CD8-positive, alpha-beta memory T cell (primary cell): ENCODE measurements around the gene GNGT2. TPM values are rescaled to one million over a fixed set of nuclear protein-coding genes. Genes with fewer than 3 reads are reported as not detected.

Experiments used
- CTCF ChIA-PET: fragments of 350-600 bp; sonication (Branson Sonifier 250); formaldehyde crosslinking; loops from one replicate; lab custom pipeline; 2021; ENCODE audit warnings: antibody characterized with exemption; lab: Charles Lee
- POLR2A ChIA-PET: fragments of 350-600 bp; sonication (Branson Sonifier 250); formaldehyde crosslinking; loops from one replicate; lab custom pipeline; 2021; ENCODE audit warnings: antibody characterized with exemption; lab: Charles Lee
- DNase-seq, 5 donors: peaks; one replicate each; pipeline versions ENCODE4 v3.0.0 to v3.0.0-alpha.2; 2020 to 2022; ENCODE audit warnings: mixed read lengths in 1 of 5
- H3K27ac ChIP-seq: one replicate; pipeline ENCODE4 v1.7.0; 2013; ENCODE audit warnings: low read depth, mild to moderate bottlenecking, low read length, moderate library complexity
- H3K27me3 ChIP-seq: 2 replicates; pipeline ENCODE4 v1.7.0; 2013; ENCODE audit warnings: low read length, mild to moderate bottlenecking; ENCODE audit not compliant: insufficient read depth, poor library complexity, severe bottlenecking
- H3K36me3 ChIP-seq: 2 replicates; pipeline ENCODE4 v1.7.0; 2013; ENCODE audit warnings: mild to moderate bottlenecking, low read length, moderate library complexity; ENCODE audit not compliant: insufficient read depth
- H3K4me1 ChIP-seq: 2 replicates; pipeline ENCODE4 v1.7.0; 2013; ENCODE audit warnings: mild to moderate bottlenecking, low read length, moderate library complexity; ENCODE audit not compliant: insufficient read depth
- H3K4me3 ChIP-seq: 2 replicates; pipeline ENCODE4 v1.7.0; 2013; ENCODE audit warnings: mild to moderate bottlenecking, low read length
- H3K9me3 ChIP-seq: 2 replicates; pipeline ENCODE4 v1.7.0; 2013; ENCODE audit warnings: mild to moderate bottlenecking, low read length
- H3K27ac Mint-ChIP-seq, 8 donors: one replicate each; pipeline ENCODE4 v1.8.0; 2020 to 2021; ENCODE audit warnings: mixed read lengths in 8 of 8, mild to moderate bottlenecking in 6 of 8, inconsistent platforms in 3 of 8, moderate library complexity in 3 of 8
- H3K27me3 Mint-ChIP-seq, 2 donors: one replicate each; pipeline ENCODE4 v1.8.0; 2020 to 2021; ENCODE audit warnings: mixed read lengths in 2 of 2, mild to moderate bottlenecking in 1 of 2, moderate library complexity in 1 of 2
- H3K36me3 Mint-ChIP-seq, 3 donors: one replicate each; pipeline ENCODE4 v1.8.0; 2020 to 2021; ENCODE audit warnings: mixed read lengths in 3 of 3, inconsistent platforms in 1 of 3, mild to moderate bottlenecking in 1 of 3
- H3K4me1 Mint-ChIP-seq, 3 donors: one replicate each; pipeline ENCODE4 v1.8.0; 2020 to 2021; ENCODE audit warnings: mixed read lengths in 3 of 3, inconsistent platforms in 1 of 3, mild to moderate bottlenecking in 1 of 3
- H3K4me3 Mint-ChIP-seq, 7 donors: one replicate each; pipeline ENCODE4 v1.8.0; 2020 to 2021; ENCODE audit warnings: mixed read lengths in 7 of 7, mild to moderate bottlenecking in 6 of 7, moderate library complexity in 4 of 7, inconsistent platforms in 2 of 7
- H3K9me3 Mint-ChIP-seq, 5 donors: one replicate each; pipeline ENCODE4 v1.8.0; 2020 to 2022; ENCODE audit warnings: mixed read lengths in 5 of 5, mild to moderate bottlenecking in 3 of 5, moderate library complexity in 2 of 5, inconsistent platforms in 1 of 5
- polyA plus RNA-seq: library from polyadenylated mRNA; unstranded; fragments of 300-500 nt; fragmentation: Illumina TruSeq; gene quantifications from one replicate; pipeline ENCODE4 v1.2.3, GENCODE V29; 2021
- total RNA-seq, 2 experiments: library from RNA; stranded (reverse); gene quantifications; one replicate each; pipeline ENCODE4 v1.2.3, GENCODE V29; 2021

GNGT2 gene
- total RNA-seq = 10 to 100 TPM; 24.0 to 26.5 TPM
- 33.6 TPM for polyA plus RNA-seq

GRCh38 chr17:49210158-49211029 is at the start of gene GNGT2, which contains the start of gene ABI3:
TSS of gene GNGT2 (minus strand) at chr17:49210574. CDS start at chr17:49207422, 3,152 bp downstream.
TSS of gene ABI3 (plus strand) at chr17:49210707. CDS start at chr17:49210725, 18 bp downstream.
- POLR2A ChIA-PET = interaction anchor here (0.6 to 2.9 kb wide), 6 partner anchors 8 to 18 kb away, joined by 3 to 22 read pairs (median 4); no protein-coding TSS in a partner anchor
- H3K36me3 ChIP-seq = no peaks in the 10 kb centered on the region
- Mint-ChIP-seq H3K27me3 (no peaks in the 10 kb centered on the region), H3K4me1 (peaks cover 67 to 79% (median 77%) of the 10 kb centered on the region in 3 donors), H3K4me3 (peak within 1 kb of the TSS; percentile 81 to 99 (median 98)), H3K27ac (peak within 1 kb of the TSS; percentile 88 to 97 (median 94)), H3K36me3 (peaks cover 6 to 37% (median 14%) of the 10 kb centered on the region in 3 donors), H3K9me3 (no peaks in the 10 kb centered on the region)
- H3K27ac ChIP-seq = peak within 1 kb of the TSS; percentile 57
- CTCF ChIA-PET = interaction anchor here (2.3 to 12.6 kb wide), 3 partner anchors 12 to 18 kb away, joined by 7 to 133 read pairs (median 126); partner anchors contain the start of gene PHOSPHO1
- peaks cover 71% of the 10 kb centered on the region for H3K4me1 ChIP-seq
- H3K27me3 ChIP-seq = no peaks in the 10 kb centered on the region
- peak; percentile 47 to 78 (median 70) for DNase-seq
- H3K9me3 ChIP-seq = no peaks in the 10 kb centered on the region
- peak within 1 kb of the TSS; percentile 69 for H3K4me3 ChIP-seq

GRCh38 chr17:49259663-49260010 is 49.3 kb upstream of the GNGT2 start:
- peaks cover 10% of the 10 kb centered on the region for H3K4me1 ChIP-seq
- Mint-ChIP-seq H3K27ac (peak overlapping the region in 1 of 8 donors; percentile 85), H3K4me1 (peaks cover 8 to 14% (median 10%) of the 10 kb centered on the region in 3 donors), H3K9me3 (no peaks in the 10 kb centered on the region), H3K4me3 (peak overlapping the region; percentile 78 to 96 (median 83)), H3K27me3 (peaks cover 0 to 9% of the 10 kb centered on the region in 2 donors), H3K36me3 (no peaks in the 10 kb centered on the region)
- no peaks in the 10 kb centered on the region for H3K36me3 ChIP-seq
- peaks cover 5% of the 10 kb centered on the region for H3K27me3 ChIP-seq
- H3K9me3 ChIP-seq = no peaks in the 10 kb centered on the region
- peak overlapping the region; percentile 63 for H3K4me3 ChIP-seq
- ChIA-PET CTCF (interaction anchor here (0.7 to 1.4 kb wide), 2 partner anchors 35 to 109 kb away, joined by 3 read pairs; no protein-coding TSS in a partner anchor), POLR2A (interaction anchor here (0.6 to 0.7 kb wide), 2 partner anchors 15 to 68 kb away, joined by 3 to 5 read pairs; no protein-coding TSS in a partner anchor)
- DNase-seq = no peak
- no peak overlapping the region for H3K27ac ChIP-seq

GRCh38 chr17:49258394-49258793 is 48.0 kb upstream of the GNGT2 start:
- no peak for DNase-seq
- H3K36me3 Mint-ChIP-seq = no peaks in the 10 kb centered on the region
- H3K4me1 ChIP-seq = peaks cover 10% of the 10 kb centered on the region
- H3K4me1 Mint-ChIP-seq = peaks cover 8 to 14% (median 10%) of the 10 kb centered on the region in 3 donors
- no peaks in the 10 kb centered on the region for H3K36me3 ChIP-seq
- POLR2A ChIA-PET = interaction anchor here (0.6 kb wide), 1 partner anchor 1146 kb away, joined by 3 read pairs; no protein-coding TSS in a partner anchor
- H3K9me3 ChIP-seq = no peaks in the 10 kb centered on the region
- peak overlapping the region in 2 of 7 donors; percentile 51 to 85 for H3K4me3 Mint-ChIP-seq
- peak overlapping the region in 1 of 8 donors; percentile 36 for H3K27ac Mint-ChIP-seq
- no peaks in the 10 kb centered on the region for H3K9me3 Mint-ChIP-seq
- H3K4me3 ChIP-seq = no peak overlapping the region
- CTCF ChIA-PET = interaction anchor here (1.0 to 1.2 kb wide), 2 partner anchors 29 to 31 kb away, joined by 3 read pairs; no protein-coding TSS in a partner anchor
- no peak overlapping the region for H3K27ac ChIP-seq
- H3K27me3 Mint-ChIP-seq = peaks cover 0 to 2% of the 10 kb centered on the region in 2 donors
- peaks cover under 1% of the 10 kb centered on the region for H3K27me3 ChIP-seq

GRCh38 chr17:49255125-49255524 is 44.8 kb upstream of the GNGT2 start:
- Histone ChIP-seq H3K9me3 (no peaks in the 10 kb centered on the region), H3K36me3 (no peaks in the 10 kb centered on the region), H3K27ac (no peak overlapping the region), H3K4me1 (peaks cover 4% of the 10 kb centered on the region), H3K27me3 (no peaks in the 10 kb centered on the region), H3K4me3 (no peak overlapping the region)
- H3K4me3 Mint-ChIP-seq = no peak overlapping the region
- CTCF ChIA-PET = no interaction called here
- H3K36me3 Mint-ChIP-seq = peaks cover 0 to 2% (median 0%) of the 10 kb centered on the region in 3 donors
- POLR2A ChIA-PET = no interaction called here
- no peaks in the 10 kb centered on the region for H3K9me3 Mint-ChIP-seq
- peaks cover 0 to 5% (median 0%) of the 10 kb centered on the region in 3 donors for H3K4me1 Mint-ChIP-seq
- H3K27ac Mint-ChIP-seq = no peak overlapping the region
- no peak for DNase-seq
- H3K27me3 Mint-ChIP-seq = peaks cover 0 to 1% of the 10 kb centered on the region in 2 donors

- no peak overlapping the region for H3K4me3 Mint-ChIP-seq
- H3K4me1 ChIP-seq = no peaks in the 10 kb centered on the region
- H3K9me3 Mint-ChIP-seq = no peaks in the 10 kb centered on the region
- H3K36me3 Mint-ChIP-seq = peaks cover 0 to 2% (median 0%) of the 10 kb centered on the region in 3 donors
- H3K9me3 ChIP-seq = no peaks in the 10 kb centered on the region
- H3K4me1 Mint-ChIP-seq = no peaks in the 10 kb centered on the region
- CTCF ChIA-PET = no interaction called here
- peak overlapping the region in 1 of 8 donors; percentile 68 for H3K27ac Mint-ChIP-seq
- POLR2A ChIA-PET = no interaction called here
- no peaks in the 10 kb centered on the region for H3K27me3 ChIP-seq
- H3K36me3 ChIP-seq = no peaks in the 10 kb centered on the region
- no peak overlapping the region for H3K4me3 ChIP-seq
- no peak overlapping the region for H3K27ac ChIP-seq
- H3K27me3 Mint-ChIP-seq = peaks cover 0 to 6% of the 10 kb centered on the region in 2 donors
- DNase-seq = no peak
These were observed 43.7 kb upstream of the GNGT2 start for GRCh38 chr17:49254066-49254465.

- DNase-seq = no peak
- H3K9me3 Mint-ChIP-seq = no peaks in the 10 kb centered on the region
- ChIA-PET POLR2A (interaction anchor here (0.5 kb wide), 1 partner anchor 425 kb away, joined by 3 read pairs; no protein-coding TSS in a partner anchor), CTCF (no interaction called here)
- no peaks in the 10 kb centered on the region for H3K36me3 ChIP-seq
- H3K4me1 ChIP-seq = no peaks in the 10 kb centered on the region
- H3K36me3 Mint-ChIP-seq = peaks cover 0 to 4% (median 0%) of the 10 kb centered on the region in 3 donors
- peak overlapping the region in 1 of 8 donors; percentile 38 for H3K27ac Mint-ChIP-seq
- H3K27me3 Mint-ChIP-seq = peaks cover 0 to 9% of the 10 kb centered on the region in 2 donors
- no peaks in the 10 kb centered on the region for H3K4me1 Mint-ChIP-seq
- H3K27me3 ChIP-seq = no peaks in the 10 kb centered on the region
- H3K9me3 ChIP-seq = no peaks in the 10 kb centered on the region
- no peak overlapping the region for H3K4me3 ChIP-seq
- no peak overlapping the region for H3K4me3 Mint-ChIP-seq
- no peak overlapping the region for H3K27ac ChIP-seq
These were observed 41.8 kb upstream of the GNGT2 start for GRCh38 chr17:49252148-49252695.

- H3K27me3 ChIP-seq = no peaks in the 10 kb centered on the region
- Mint-ChIP-seq H3K4me3 (no peak overlapping the region), H3K4me1 (no peaks in the 10 kb centered on the region), H3K27me3 (peaks cover 9 to 13% of the 10 kb centered on the region in 2 donors), H3K36me3 (peaks cover 0 to 4% (median 0%) of the 10 kb centered on the region in 3 donors), H3K9me3 (no peaks in the 10 kb centered on the region), H3K27ac (peak overlapping the region in 1 of 8 donors; percentile 68)
- H3K9me3 ChIP-seq = no peaks in the 10 kb centered on the region
- POLR2A ChIA-PET = no interaction called here
- H3K4me3 ChIP-seq = no peak overlapping the region
- DNase-seq = no peak
- no peaks in the 10 kb centered on the region for H3K36me3 ChIP-seq
- CTCF ChIA-PET = no interaction called here
- H3K27ac ChIP-seq = no peak overlapping the region
- H3K4me1 ChIP-seq = no peaks in the 10 kb centered on the region
These were observed 39.6 kb upstream of the GNGT2 start for GRCh38 chr17:49249890-49250522.
